NCI-H187 treated with DMSO at 0.1 percent for 48 hours (cell line): ENCODE measurements around the gene NASP.
"Not testable (repeated sequence)": the region's sequence is repeated elsewhere in the genome, so short reads cannot be mapped to it uniquely, and the experiment has no call there.

ENCODE experiments used
- DNase-seq: peaks from one replicate; lab custom pipeline; 2025; lab: John Stamatoyannopoulos, UW

Gene NASP

GRCh38 chr1:45569962-45570581 is 13.8 kb upstream of the NASP start:
- DNase-seq = peak; percentile 9

GRCh38 chr1:45570631-45571030 is 13.2 kb upstream of the NASP start:
- DNase-seq = no peak

GRCh38 chr1:45573231-45573804 is 10.5 kb upstream of the NASP start:
- DNase-seq = no peak

GRCh38 chr1:45574105-45574626 is 9.7 kb upstream of the NASP start:
- DNase-seq = no peak

DNA sequence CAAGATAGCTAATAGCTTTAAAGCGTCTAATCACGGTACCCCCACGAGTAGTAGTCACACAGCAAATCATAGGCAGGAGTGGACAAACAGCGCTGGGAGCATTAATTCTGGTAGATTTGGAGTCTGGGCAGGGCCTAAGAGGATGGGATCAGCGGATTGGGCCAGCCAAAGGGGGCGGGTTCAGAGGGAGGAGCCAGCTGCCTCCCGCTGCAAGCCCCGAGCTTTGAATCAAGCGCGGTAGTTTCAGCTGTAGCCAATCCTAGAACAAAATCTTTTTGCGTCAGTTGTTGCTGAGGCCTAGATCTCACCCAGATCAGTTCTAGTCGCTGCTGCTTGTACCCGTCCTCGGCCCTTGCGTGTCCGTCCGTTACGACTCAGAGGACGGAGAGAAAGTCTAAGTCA is 576 bp upstream of the NASP start:
- DNase-seq = peak; percentile 78

DNA sequence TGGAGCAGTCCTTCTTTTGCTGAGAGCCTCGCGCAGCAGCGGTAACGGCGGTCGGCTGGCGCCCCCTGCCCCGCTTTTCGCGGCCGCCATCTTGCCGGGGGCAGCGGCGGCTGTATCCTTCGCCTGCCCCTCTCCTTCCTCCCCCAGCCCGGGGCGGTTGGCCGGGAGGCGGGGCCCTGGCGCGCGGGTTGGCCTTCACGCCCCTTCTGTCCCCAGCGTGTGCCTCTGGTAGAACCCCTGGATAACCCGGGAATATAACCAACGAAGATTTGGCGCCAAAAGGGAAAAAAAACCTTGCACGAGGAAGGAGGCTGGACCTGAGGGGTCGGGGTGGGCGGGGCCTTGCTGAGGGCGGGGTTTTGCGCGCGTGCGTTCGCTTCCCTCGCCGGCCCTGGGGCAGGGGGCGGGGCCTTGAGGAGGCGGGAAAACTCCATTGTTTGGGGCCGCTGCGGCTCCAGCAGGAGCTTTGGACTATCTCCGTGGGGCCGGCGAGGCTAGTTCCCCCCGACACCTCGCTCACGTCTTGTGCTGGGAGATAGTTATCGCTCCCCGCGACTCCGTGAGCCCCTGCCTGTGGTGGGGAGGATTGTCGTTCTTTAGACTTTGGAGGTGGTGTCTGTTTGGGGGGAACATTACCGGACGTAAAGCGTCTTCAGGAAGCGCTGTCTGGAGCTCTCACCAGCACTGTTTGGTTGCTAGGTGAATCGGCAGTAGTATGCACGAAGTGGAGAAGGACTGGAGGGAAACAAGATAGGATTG is 689 bp downstream of the NASP start:
- DNase-seq = peak; percentile 31

- DNase-seq = no peak
Observed at GRCh38 chr1:45585110-45585426, 1.2 kb downstream of the NASP start.

GRCh38 chr1:45585496-45586075 is 1.7 kb downstream of the NASP start:
- no peak for DNase-seq

DNA sequence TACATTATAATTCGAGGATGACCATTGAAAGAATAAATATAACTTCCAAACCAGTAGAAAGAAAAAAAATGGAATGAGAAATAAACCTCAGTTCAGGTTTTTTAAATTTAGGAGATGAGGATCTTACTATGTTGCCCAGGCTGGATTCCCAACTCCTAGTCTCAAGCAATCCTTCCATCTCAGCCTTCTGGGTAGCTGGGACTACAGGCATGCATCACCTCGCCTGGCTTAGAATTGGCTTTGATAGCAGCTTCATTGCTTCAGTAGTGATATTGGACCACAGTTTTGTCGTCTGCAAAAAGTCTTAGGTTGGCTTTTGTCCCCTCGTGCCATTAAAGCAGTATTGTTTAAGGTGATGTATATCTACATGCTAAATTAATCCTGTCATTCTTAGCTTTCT is 2.9 kb downstream of the NASP start:
- no peak for DNase-seq

- no peak for DNase-seq
Observed at GRCh38 chr1:45589861-45590260, 6.0 kb downstream of the NASP start.

DNA sequence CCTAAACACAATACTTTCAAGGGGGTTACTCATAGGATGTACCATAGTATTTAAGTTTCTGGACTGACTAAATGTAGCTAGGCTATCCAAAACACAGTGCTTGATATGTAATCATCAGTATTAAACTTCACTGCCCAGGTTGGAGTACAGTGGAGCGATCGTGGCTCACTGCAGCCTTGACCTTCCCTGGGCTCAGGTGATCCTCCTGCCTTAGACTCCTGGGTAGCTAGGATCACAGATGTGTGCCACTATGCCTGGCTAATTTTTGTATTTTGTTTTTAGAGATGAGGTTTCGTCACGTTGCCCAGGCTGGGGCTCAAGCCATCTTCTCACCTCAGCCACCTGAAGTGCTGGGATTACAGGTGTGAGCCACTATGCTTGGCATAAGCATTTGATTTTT is 10.6 kb downstream of the NASP start:
- no peak for DNase-seq

DNA sequence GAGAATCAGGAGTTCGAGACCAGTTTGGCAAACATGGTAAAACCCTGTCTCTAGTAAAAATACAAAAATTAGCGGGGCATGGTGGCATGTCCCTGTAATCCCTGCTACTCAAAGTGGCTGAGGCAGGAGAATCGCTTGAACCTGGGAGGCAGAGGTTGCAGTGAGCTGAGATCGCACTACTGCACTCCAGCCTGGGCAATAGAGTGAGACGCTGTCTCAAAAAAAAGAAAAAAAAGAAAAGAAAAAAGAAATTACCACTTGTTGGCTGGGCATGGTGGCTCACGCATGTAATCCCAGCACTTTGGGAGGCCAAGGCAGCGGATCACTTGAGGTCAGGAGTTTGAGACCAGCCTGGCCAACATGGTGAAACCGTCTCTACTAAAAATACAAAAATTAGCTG is 12.9 kb downstream of the NASP start:
- not testable (repeated sequence) for DNase-seq

- DNase-seq = no peak
Observed at GRCh38 chr1:45604239-45604638, 20.4 kb downstream of the NASP start.

DNA sequence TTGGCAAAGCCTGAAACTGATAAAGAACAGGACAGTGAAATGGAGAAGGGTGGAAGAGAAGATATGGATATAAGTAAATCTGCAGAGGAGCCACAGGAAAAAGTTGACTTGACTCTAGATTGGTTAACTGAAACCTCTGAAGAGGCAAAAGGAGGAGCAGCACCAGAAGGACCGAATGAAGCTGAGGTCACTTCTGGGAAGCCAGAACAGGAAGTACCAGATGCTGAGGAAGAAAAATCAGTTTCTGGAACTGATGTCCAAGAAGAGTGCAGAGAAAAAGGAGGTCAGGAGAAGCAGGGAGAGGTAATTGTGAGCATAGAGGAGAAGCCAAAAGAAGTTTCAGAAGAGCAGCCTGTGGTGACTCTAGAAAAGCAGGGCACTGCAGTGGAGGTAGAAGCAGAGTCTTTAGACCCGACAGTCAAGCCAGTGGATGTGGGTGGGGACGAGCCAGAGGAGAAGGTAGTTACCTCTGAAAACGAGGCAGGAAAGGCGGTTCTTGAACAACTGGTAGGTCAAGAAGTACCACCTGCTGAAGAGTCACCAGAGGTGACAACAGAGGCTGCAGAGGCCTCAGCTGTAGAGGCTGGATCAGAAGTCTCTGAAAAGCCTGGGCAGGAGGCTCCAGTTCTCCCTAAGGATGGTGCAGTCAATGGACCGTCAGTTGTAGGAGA is 23.7 kb downstream of the NASP start:
- DNase-seq = no peak

DNA sequence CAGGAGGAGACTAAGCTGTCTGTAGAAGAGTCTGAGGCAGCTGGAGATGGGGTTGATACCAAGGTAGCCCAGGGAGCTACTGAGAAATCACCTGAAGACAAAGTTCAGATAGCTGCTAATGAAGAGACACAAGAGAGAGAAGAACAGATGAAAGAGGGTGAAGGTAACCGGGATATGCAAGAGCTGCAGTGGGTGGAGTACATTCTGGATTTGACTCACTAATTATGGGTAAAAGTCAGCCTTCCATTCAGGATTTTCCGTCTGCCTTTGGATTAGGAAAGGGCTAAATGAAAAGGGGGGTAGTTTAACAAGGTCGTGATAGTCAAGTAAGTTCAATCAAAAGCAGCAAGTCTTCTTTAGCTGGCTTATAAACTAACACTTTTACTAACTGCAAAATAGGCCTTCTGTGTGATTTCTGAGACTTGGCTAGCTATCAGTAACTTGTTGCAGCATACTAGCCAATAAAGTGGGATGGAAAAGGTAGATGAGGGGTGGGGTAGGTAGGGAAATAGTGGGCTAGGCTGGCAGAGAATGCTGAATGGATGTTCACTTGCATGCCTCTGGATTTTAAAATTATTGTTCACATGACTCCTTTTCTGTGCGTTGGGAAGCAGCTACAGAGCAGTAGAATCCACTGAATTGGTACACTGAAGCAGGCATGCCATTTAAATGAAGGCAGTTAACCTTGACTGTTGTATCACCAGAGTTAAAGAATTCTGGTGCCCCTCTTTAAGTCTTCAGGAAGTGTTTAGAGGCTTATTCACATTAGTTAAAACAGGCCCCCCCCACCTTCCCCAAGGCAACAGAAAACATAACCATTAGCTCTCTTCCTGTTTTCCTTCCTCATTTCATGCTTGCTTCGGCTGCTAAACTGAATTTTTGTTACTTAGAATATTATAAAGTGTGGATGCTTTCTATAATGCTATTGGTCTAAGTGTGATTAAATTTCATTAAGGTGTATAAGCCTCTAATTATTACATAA is 24.6 kb downstream of the NASP start:
- DNase-seq = no peak

DNA sequence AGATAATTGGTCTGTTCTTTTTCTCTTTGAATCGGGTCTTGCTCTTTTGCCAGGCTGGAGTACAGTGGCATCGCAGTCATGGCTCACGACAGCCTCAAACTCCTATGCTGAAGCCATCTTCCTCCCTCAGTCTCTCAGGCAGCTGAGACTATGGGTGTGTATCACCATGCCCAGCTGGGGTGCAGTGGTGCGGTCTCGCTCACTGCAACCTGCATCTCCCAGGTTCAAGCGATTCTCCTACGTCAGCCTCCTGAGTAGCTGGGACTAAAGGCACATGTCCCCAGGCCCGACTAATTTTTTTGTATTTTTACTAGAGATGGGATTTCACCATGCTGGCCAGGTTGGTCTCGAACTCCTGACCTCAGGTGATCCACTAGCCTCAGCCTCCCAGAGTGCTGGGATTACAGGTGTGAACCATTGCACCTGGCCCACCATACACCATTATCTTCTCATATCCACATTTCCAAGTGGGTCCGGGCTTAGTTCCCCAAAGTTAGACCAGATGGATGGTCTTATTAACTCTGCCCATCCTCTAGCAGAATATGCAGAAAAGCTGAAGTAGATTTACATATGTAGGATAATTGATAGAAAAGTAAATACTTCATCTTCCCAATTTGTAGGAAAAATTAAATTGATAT is 26.9 kb downstream of the NASP start:
- no peak for DNase-seq

DNA sequence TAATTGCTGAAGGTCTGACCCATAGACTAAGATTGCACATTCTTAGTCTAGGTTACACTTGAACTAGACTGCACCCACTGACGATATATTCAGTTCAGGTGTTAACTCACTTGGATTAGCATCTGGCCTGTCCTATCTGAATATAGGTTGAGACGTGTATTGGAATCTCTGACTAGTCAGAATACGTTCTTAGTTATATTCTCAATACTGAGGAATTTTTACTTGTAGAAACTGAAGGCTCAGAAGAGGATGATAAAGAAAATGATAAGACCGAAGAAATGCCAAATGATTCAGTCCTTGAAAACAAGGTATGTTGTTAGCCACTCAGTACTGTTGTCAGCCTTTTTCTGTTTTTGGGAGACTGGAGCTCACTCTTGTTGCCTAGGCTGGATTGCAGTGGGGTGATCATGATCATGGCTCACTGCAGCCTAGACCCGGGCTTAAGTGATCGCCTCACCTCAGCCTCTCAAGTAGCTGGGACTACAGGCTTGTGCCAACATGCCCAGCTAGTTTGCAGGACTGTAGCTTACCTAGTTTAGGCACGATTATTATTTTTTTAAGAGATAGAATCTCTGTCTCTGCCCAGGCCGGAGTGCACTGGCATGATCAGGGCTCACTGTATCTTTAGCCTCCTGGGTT is 29.2 kb downstream of the NASP start:
- DNase-seq = no peak

DNA sequence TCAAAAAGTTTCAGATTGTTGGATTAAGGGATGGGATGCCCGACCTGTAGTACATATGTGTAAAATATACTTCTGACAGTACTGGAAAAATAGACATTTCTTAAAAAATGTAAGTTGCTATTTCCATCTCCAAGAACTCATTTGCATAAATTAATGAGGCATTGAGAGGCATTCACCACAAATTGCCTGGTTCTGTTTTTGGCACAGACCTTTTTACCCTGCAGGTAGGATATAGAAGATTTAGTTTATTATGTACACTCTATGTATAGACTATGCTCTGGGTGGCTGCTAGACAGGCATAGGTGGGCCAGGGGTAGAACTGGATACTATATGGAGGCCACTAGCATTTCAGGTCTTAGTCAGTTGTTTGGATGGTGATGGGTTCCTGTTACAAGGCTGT is 32.0 kb downstream of the NASP start:
- no peak for DNase-seq

GRCh38 chr1:45617618-45618017 is 33.8 kb downstream of the NASP start:
- DNase-seq = no peak
